ENCODE measurements around the gene PRKCE. TPM values are rescaled to one million over a fixed set of nuclear protein-coding genes. Genes with fewer than 3 reads are reported as not detected.

PRKCE gene
- total RNA-seq, 3 donors from 2014 or later (not counting 1 experiment from before 2014, with no cell fraction given) = 35.2 to 42.1 (median 38.6) TPM

- no peak overlapping the region for H3K4me3 ChIP-seq (ENCODE audit: low read length)
- Mint-ChIP-seq H3K9me3 (no peaks in the 10 kb centered on the region), H3K27me3 (ENCODE audit: low read depth in 2 of 2) (peaks cover 23 to 51% of the 10 kb centered on the region in 2 donors), H3K27ac (no peak overlapping the region), H3K4me1 (no peaks in the 10 kb centered on the region), H3K4me3 (no peak overlapping the region), H3K36me3 (no peaks in the 10 kb centered on the region)
- no peaks in the 10 kb centered on the region for H3K36me3 ChIP-seq (ENCODE audit: control insufficient read depth, insufficient read depth, low read length)
- no peaks in the 10 kb centered on the region for H3K4me1 ChIP-seq (ENCODE audit: control insufficient read depth, insufficient read depth, low read length)
- H3K27ac ChIP-seq (ENCODE audit: low read length) = no peak overlapping the region
- no peaks in the 10 kb centered on the region for H3K9me3 ChIP-seq (ENCODE audit: control insufficient read depth, insufficient read depth, low read length)
- DNase-seq = no peak
- WGBS (ENCODE audit: insufficient coverage) = 94% methylated on average over 1 of the region's 1 CpG
- no peaks in the 10 kb centered on the region for H3K27me3 ChIP-seq (ENCODE audit: control insufficient read depth, insufficient read depth, low read length)
- ATAC-seq = no peak
- intact Hi-C loops (cut with micrococcal nuclease) = no loop called here
- TF ChIP-seq, protein P1, sequence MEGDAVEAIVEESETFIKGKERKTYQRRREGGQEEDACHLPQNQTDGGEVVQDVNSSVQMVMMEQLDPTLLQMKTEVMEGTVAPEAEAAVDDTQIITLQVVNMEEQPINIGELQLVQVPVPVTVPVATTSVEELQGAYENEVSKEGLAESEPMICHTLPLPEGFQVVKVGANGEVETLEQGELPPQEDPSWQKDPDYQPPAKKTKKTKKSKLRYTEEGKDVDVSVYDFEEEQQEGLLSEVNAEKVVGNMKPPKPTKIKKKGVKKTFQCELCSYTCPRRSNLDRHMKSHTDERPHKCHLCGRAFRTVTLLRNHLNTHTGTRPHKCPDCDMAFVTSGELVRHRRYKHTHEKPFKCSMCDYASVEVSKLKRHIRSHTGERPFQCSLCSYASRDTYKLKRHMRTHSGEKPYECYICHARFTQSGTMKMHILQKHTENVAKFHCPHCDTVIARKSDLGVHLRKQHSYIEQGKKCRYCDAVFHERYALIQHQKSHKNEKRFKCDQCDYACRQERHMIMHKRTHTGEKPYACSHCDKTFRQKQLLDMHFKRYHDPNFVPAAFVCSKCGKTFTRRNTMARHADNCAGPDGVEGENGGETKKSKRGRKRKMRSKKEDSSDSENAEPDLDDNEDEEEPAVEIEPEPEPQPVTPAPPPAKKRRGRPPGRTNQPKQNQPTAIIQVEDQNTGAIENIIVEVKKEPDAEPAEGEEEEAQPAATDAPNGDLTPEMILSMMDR (IDR thresholded peaks at IDR 0.05) = no peak
These were observed 21.5 kb upstream of the PRKCE start for GRCh38 chr2:45629971-45630370.

- Mint-ChIP-seq H3K4me3 (no peak overlapping the region), H3K9me3 (no peaks in the 10 kb centered on the region), H3K27me3 (ENCODE audit: low read depth in 2 of 2) (peaks cover 30 to 45% of the 10 kb centered on the region in 2 donors), H3K27ac (no peak overlapping the region), H3K4me1 (no peaks in the 10 kb centered on the region), H3K36me3 (no peaks in the 10 kb centered on the region)
- WGBS (ENCODE audit: insufficient coverage) = 90% methylated on average over 3 of the region's 3 CpGs
- H3K27me3 ChIP-seq (ENCODE audit: control insufficient read depth, insufficient read depth, low read length) = no peaks in the 10 kb centered on the region
- H3K36me3 ChIP-seq (ENCODE audit: control insufficient read depth, insufficient read depth, low read length) = no peaks in the 10 kb centered on the region
- H3K27ac ChIP-seq (ENCODE audit: low read length) = no peak overlapping the region
- no peaks in the 10 kb centered on the region for H3K4me1 ChIP-seq (ENCODE audit: control insufficient read depth, insufficient read depth, low read length)
- TF ChIP-seq, protein P1 (IDR thresholded peaks at IDR 0.05) = no peak
- no peak overlapping the region for H3K4me3 ChIP-seq (ENCODE audit: low read length)
- ATAC-seq (no peak), DNase-seq (no peak)
- H3K9me3 ChIP-seq (ENCODE audit: control insufficient read depth, insufficient read depth, low read length) = no peaks in the 10 kb centered on the region
- intact Hi-C loops (cut with micrococcal nuclease) = no loop called here
These were observed 20.2 kb upstream of the PRKCE start for GRCh38 chr2:45631319-45631718.

- WGBS (ENCODE audit: insufficient coverage) = 91% methylated on average over 3 of the region's 3 CpGs
- Mint-ChIP-seq H3K9me3 (no peaks in the 10 kb centered on the region), H3K27ac (no peak overlapping the region), H3K4me1 (no peaks in the 10 kb centered on the region), H3K27me3 (ENCODE audit: low read depth in 2 of 2) (peaks cover 30 to 42% of the 10 kb centered on the region in 2 donors), H3K4me3 (no peak overlapping the region), H3K36me3 (no peaks in the 10 kb centered on the region)
- Histone ChIP-seq H3K4me3 (ENCODE audit: low read length) (no peak overlapping the region), H3K27ac (ENCODE audit: low read length) (no peak overlapping the region), H3K4me1 (ENCODE audit: control insufficient read depth, insufficient read depth, low read length) (peaks cover 1% of the 10 kb centered on the region), H3K9me3 (ENCODE audit: control insufficient read depth, insufficient read depth, low read length) (no peaks in the 10 kb centered on the region), H3K36me3 (ENCODE audit: control insufficient read depth, insufficient read depth, low read length) (no peaks in the 10 kb centered on the region), H3K27me3 (ENCODE audit: control insufficient read depth, insufficient read depth, low read length) (no peaks in the 10 kb centered on the region)
- DNase-seq = no peak
- intact Hi-C loops (cut with micrococcal nuclease) = no loop called here
- ATAC-seq = no peak
- TF ChIP-seq, protein P1 (IDR thresholded peaks at IDR 0.05) = no peak
These were observed 19.5 kb upstream of the PRKCE start for GRCh38 chr2:45631955-45632354.

DNA sequence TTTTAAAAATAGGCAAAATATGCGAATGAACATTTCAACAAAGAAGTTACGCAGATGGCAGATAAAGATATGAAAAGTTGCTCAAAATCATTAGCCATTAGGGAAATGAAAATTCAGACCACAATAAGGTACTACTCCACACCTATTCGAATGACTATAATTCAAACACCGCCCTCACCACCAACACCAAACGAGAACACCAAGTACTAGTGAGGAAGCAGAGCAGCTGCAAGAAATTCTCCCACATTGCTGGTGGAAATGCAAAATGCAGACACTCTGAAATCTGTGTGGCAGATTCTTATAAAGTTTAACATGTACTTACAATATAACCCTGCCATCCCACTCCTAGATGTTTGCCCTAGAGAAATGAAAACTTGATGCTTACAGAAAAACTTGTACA, 17.3 kb upstream of the PRKCE start:
- H3K9me3 ChIP-seq (ENCODE audit: control insufficient read depth, insufficient read depth, low read length) = no peaks in the 10 kb centered on the region
- ATAC-seq = no peak
- Mint-ChIP-seq H3K4me3 (no peak overlapping the region), H3K27ac (no peak overlapping the region), H3K4me1 (peaks cover 9 to 10% of the 10 kb centered on the region in 2 donors), H3K9me3 (no peaks in the 10 kb centered on the region), H3K36me3 (no peaks in the 10 kb centered on the region), H3K27me3 (ENCODE audit: low read depth in 2 of 2) (peaks cover 25 to 36% of the 10 kb centered on the region in 2 donors)
- intact Hi-C loops (cut with micrococcal nuclease) = no loop called here
- H3K27ac ChIP-seq (ENCODE audit: low read length) = no peak overlapping the region
- 63% methylated on average over 3 of the region's 5 CpGs for WGBS (ENCODE audit: insufficient coverage)
- TF ChIP-seq, protein P1 (IDR thresholded peaks at IDR 0.05) = no peak
- H3K36me3 ChIP-seq (ENCODE audit: control insufficient read depth, insufficient read depth, low read length) = no peaks in the 10 kb centered on the region
- no peak for DNase-seq
- H3K4me3 ChIP-seq (ENCODE audit: low read length) = no peak overlapping the region
- no peaks in the 10 kb centered on the region for H3K27me3 ChIP-seq (ENCODE audit: control insufficient read depth, insufficient read depth, low read length)
- H3K4me1 ChIP-seq (ENCODE audit: control insufficient read depth, insufficient read depth, low read length) = peaks cover 12% of the 10 kb centered on the region
